ENCODE results near the gene LAMB1.

Gene LAMB1

GRCh38 chr7:107878636-107879035 is 124.3 kb downstream of the LAMB1 start:
- no peak for DNase-seq (ENCODE audit: low read depth in 1 of 2, low spot score in 1 of 2)
- TF ChIP-seq POLR2AphosphoS5 (IDR thresholded peaks at IDR 0.05; ENCODE audit: low read depth) = no peak
- no peak for TF ChIP-seq GABPA (IDR thresholded peaks at IDR 0.05; ENCODE audit: low read depth)
- TF ChIP-seq REST (IDR thresholded peaks at IDR 0.05; ENCODE audit: insufficient replicate concordance, low read depth) = no peak
- no peak for TF ChIP-seq SPI1 (IDR thresholded peaks at IDR 0.05; ENCODE audit: borderline replicate concordance, low read depth)
- no peak for TF ChIP-seq CTCF (IDR thresholded peaks at IDR 0.05; ENCODE audit: insufficient read depth, low read length)
- Histone ChIP-seq H3K27me3 (ENCODE audit: insufficient read depth, poor library complexity, severe bottlenecking) (peaks cover 7% of the 10 kb centered on the region), H3K4me3 (replicated peaks; ENCODE audit: insufficient read depth, low read length) (no peak overlapping the region), H3K27ac (replicated peaks) (no peak overlapping the region)

GRCh38 chr7:107877731-107878382 is 125.1 kb downstream of the LAMB1 start:
- DNase-seq (ENCODE audit: low read depth in 1 of 2, low spot score in 1 of 2) = no peak
- TF ChIP-seq CTCF (IDR thresholded peaks at IDR 0.05; ENCODE audit: insufficient read depth, low read length) = no peak
- TF ChIP-seq GABPA (IDR thresholded peaks at IDR 0.05; ENCODE audit: low read depth) = no peak
- TF ChIP-seq SPI1 (IDR thresholded peaks at IDR 0.05; ENCODE audit: borderline replicate concordance, low read depth) = no peak
- TF ChIP-seq REST (IDR thresholded peaks at IDR 0.05; ENCODE audit: insufficient replicate concordance, low read depth) = no peak
- no peak for TF ChIP-seq POLR2AphosphoS5 (IDR thresholded peaks at IDR 0.05; ENCODE audit: low read depth)
- no peak overlapping the region for H3K27ac ChIP-seq (replicated peaks)
- no peak overlapping the region for H3K4me3 ChIP-seq (replicated peaks; ENCODE audit: insufficient read depth, low read length)
- peaks cover 6% of the 10 kb centered on the region for H3K27me3 ChIP-seq (ENCODE audit: insufficient read depth, poor library complexity, severe bottlenecking)

- no peaks in the 10 kb centered on the region for H3K27me3 ChIP-seq (ENCODE audit: insufficient read depth, poor library complexity, severe bottlenecking)
- H3K27ac ChIP-seq (replicated peaks) = no peak overlapping the region
- DNase-seq (ENCODE audit: low read depth in 1 of 2, low spot score in 1 of 2) = no peak
- TF ChIP-seq REST (IDR thresholded peaks at IDR 0.05; ENCODE audit: insufficient replicate concordance, low read depth) (no peak), GABPA (IDR thresholded peaks at IDR 0.05; ENCODE audit: low read depth) (no peak), CTCF (IDR thresholded peaks at IDR 0.05; ENCODE audit: insufficient read depth, low read length) (no peak), POLR2AphosphoS5 (IDR thresholded peaks at IDR 0.05; ENCODE audit: low read depth) (no peak), SPI1 (IDR thresholded peaks at IDR 0.05; ENCODE audit: borderline replicate concordance, low read depth) (no peak)
- no peak overlapping the region for H3K4me3 ChIP-seq (replicated peaks; ENCODE audit: insufficient read depth, low read length)
Observed at GRCh38 chr7:107876916-107877315, 126.0 kb downstream of the LAMB1 start.

Data from HL-60 (cell line).